H54 (cell line): ENCODE measurements around the gene C1orf210.

ENCODE experiments used
- DNase-seq: peaks from one replicate; pipeline ENCODE4 v3.0.0; 2011; ENCODE audit warnings: low spot score, mixed read lengths; ENCODE audit not compliant: insufficient read length
- FAIRE-seq: peaks from 3 replicates; lab custom pipeline; 2011; peaks lifted over from hg19 to GRCh38; lab: Jason Lieb, UNC
- POLR2A ChIP-seq: IDR thresholded peaks from 2 replicates; pipeline ENCODE4 v1.6.1; 2011; ENCODE audit warnings: low read depth, mild to moderate bottlenecking, low read length

Gene C1orf210

DNA sequence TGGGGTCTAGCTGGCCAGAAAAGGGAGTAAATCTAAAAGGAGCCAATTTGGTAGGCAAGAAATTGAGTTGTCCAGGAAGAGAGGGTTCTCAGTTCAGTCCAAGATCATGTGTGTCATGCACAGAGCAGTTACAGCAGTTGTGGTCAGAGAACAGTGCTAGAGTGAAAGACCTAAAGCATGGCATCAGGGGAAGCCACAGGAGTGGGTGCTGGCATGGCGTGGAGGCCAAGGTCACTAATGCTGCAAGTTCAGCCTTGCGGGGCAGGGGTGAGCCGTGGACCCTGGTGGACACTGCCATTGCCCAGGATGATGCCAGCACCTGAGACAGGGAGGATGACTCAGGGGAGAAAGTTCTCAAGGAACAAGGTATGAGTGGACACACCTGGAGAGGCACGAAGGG lies 32.2 kb downstream of the C1orf210 start:
- FAIRE-seq (no peak), DNase-seq (no peak)
- TF ChIP-seq POLR2A, result no peak

DNA sequence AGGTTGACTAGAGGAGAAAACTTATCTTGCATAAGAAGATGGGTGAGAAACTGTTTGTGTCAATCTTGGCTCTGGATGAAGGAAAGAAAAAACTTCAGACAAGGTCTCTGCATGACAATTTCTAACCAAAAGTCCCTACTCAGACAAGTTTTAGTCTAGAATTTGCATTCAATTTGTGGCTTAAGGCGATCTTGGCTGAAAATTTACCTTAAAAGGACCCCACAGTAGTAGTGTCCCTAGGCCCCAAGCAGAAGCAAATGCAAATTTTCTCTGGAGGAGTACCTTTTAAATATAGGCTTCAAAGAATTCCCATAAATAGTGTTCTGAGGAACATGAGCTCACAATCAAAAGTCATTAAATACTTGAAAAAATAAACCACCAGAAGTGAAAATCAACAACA lies 33.2 kb downstream of the C1orf210 start:
- DNase-seq (no peak), FAIRE-seq (no peak)
- TF ChIP-seq POLR2A, result no peak

DNA sequence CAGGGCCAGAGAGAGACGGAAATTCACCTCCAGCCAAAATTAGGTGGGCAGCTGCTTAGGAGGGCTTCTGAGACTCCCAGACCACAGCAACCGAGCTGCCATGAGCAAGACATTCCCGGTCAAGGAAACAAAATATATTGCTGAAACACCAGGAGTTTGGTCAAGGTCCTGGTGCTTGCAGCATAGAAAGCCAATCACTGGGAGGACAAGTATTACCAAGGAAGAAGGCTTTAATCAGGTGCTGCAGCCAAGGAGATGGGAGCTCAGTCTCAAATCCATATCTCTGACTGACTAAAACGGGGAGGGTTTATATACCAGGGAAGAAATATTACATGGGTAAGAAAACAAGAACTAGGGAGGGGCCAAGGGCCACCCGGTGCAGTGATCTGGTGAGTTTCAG lies 34.4 kb downstream of the C1orf210 start:
- TF ChIP-seq POLR2A, result no peak
- no peak for DNase-seq
- FAIRE-seq, result no peak

DNA sequence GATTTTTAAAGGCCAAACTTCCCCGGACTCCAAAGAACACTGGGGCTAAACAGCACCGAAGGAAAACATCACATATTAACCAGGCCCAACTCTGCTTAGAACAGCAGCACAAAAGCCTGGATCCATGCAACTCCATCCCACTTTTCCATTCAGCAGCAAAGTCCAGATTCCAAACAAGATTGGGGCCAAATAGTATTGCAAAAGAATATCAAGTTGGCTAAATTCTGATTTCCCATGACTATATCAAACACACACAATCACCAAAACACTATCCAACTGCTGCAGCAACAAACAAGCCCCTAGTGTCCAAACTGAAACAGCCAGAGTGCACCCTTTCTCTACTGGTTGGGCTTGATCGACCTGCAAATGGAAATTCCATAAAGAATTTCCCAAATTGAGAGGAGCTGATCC lies 35.0 kb downstream of the C1orf210 start:
- DNase-seq, result no peak
- FAIRE-seq, result no peak
- no peak for TF ChIP-seq POLR2A

DNA sequence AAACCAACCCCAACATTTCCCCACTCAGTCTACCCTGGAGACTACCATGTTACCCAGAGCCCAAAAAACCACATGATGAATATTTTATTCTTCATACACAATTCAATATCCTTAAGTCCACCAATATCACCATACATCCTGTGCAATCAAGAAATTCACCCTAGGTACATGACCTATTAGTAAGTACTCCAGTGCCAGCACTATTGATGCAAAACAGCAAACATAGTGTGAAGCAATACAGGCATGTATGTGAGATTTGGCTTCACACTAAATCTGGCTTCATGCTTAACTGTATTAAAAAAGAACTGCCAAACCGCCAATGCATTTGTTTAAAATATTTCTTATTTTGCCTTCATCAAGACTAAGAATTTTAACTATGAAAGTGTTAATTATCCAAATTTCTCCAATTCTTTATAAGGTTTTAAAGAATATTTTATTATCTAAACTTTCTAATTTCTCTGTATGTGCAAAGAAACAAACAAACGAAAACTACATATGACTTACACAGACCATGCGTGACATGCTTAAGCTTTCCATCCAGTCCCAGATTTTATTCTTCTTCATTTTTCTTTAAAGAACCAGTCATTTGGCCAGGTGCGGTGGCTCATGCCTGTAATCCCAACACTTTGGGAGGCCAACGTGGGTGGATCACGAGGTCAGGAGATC lies 38.0 kb downstream of the C1orf210 start:
- FAIRE-seq (no peak), DNase-seq (no peak)
- no peak for TF ChIP-seq POLR2A

DNA sequence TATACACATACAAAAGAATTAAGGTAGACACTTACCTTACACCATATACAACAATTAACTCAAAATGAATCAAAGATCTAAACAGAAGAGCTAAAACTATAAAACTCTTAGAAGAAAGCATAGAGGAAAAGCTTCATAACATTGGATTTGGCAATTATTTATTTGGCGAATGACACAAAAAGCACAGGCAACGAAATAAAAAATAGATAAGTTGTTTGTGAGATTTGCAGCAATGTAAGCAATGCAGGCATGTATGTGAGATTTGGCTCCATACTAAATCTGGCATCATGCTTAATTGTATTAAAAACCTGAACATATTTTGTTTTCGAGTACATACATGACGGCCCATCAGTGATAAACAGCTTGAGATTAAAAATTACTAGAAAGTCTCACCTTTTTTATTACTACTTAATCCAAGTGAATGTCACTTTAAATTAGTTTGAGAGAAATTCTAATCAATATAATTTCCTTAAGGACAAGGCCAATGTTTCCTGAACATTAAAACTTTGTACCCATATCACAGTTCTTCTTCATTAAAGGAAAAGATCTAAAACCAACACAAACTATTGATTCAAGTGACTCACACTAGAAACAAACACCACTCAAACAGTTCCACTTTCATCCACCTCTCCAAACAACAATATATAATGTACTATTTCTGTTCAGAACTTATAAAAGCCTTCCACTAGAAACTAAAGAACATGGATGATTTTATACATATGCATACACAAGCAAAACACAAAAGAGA lies 38.7 kb downstream of the C1orf210 start:
- DNase-seq (no peak), FAIRE-seq (no peak)
- no peak for TF ChIP-seq POLR2A

DNA sequence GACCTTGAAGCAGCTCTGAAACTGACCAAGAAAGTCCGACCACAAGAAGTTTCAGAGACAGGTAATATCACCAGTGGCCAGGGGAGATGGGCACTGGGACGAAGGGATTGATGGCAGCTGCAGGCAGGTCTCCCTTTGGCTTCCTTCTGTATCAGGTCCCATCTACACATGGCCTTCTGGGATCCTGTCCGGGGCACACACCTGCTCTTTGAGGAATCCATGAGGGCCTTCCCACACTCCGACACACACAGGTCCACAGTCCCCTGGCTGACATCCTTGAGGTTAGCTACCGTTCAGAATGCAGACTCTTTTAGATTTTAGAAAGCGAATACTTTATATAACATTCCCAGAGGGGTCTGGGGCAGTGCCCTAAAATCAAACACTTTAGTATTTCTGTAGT lies 42.1 kb downstream of the C1orf210 start:
- no peak for DNase-seq
- TF ChIP-seq POLR2A, result no peak
- FAIRE-seq, result no peak

DNA sequence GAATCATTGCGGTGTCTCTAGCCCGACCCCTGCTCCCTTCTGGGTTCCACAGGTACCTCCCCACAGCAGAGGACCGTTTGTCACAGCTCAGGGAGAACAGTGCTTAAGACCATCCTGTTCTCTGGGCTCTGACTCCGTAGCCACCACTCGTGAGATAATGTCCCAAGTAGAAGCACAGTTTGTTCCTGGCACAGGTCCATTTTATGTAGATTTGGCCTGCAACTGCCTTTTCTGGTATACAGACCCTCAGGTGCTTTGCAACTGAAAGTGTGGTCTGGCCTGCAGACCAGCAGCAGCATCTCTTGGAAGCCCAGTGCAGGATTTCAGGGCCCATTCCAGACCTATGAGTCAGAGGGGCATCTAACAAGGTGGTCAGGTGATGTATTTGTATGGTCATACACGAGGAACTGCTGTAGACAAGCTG lies 44.0 kb downstream of the C1orf210 start:
- TF ChIP-seq POLR2A, result no peak
- FAIRE-seq, result no peak
- peak; percentile 64 for DNase-seq

DNA sequence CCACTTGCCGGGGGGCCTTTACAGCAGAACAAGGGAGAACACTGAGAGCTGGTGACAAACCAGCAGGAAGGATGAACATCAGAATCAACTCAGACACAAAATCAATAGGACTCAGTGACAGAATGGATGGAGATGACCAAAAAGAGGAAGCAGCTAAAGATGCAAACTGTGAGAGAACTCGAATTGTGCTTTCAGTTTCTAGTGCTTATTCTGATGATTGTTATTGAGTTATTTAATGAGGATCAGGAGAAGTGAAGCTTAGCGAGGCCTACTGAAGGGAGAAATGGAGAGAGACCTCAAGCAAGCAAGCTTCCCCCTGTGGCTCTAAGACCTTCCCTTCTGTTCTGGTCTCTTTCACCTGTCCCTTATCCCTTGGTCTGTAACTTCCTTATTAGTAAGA lies 45.9 kb downstream of the C1orf210 start:
- no peak for FAIRE-seq
- no peak for DNase-seq
- no peak for TF ChIP-seq POLR2A

DNA sequence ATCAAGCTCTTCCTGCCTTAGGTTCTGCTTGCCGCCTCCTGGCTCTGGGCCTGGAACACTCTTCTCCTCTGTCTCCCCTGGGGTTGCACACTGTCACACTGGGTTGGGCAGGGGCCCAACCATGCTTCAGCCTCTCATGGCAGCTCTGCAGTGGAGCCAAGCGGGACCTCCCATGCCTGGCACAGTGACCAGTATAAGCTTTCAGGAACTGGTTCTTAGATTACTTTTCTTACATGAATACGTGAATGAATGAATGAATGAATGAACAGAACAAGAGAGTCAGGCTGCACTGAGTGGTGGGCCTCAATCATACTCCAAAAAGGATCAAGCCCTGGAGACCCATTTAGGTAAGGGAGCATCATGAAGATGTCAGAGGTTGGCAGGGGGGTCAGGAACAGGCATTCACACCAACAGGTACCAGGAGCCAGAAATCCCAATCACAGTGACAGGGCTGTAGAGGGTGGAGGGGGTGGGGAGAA lies 46.4 kb downstream of the C1orf210 start:
- FAIRE-seq, result no peak
- TF ChIP-seq POLR2A, result no peak
- DNase-seq, result no peak

DNA sequence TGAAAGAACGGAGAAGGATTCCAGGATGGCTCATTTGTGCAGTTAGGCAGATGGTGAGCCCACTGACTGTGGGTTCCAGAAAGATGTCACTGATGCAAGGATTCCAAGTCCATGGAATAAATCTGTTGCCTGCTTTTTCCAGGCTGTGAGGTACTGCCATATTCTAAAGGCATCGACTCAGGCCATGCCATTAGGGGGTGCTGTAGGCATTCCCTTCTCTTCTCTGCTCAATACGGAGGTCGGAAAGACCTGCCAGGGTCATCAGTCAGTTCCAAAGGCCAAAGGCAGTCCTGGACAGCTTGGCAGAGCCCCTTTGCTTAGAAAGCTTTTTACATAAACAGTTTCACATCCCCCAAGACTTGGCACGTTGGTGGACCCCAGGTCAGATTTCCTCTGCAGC lies 47.3 kb downstream of the C1orf210 start:
- TF ChIP-seq POLR2A, result no peak
- DNase-seq (peak; percentile 55), FAIRE-seq (peak; percentile 11)

DNA sequence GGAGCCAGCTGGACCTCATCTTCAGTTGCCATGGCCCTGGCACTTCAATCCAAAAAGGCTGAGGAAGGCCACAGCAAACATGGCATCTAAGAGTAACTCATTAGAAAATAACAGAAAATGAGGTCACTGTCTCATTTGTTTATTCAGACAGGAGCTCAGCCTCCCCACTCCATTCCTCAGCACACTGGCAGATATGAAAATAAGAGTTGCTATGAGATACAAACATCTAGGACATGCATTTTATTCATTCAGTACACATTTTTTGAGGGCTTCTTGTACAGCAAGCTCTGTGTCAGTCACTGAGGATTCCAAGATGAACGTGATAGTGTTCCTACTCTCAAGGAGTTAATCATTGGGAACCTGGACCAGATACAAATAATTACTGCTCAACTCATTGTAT lies 48.3 kb downstream of the C1orf210 start:
- FAIRE-seq (no peak), DNase-seq (no peak)
- no peak for TF ChIP-seq POLR2A

DNA sequence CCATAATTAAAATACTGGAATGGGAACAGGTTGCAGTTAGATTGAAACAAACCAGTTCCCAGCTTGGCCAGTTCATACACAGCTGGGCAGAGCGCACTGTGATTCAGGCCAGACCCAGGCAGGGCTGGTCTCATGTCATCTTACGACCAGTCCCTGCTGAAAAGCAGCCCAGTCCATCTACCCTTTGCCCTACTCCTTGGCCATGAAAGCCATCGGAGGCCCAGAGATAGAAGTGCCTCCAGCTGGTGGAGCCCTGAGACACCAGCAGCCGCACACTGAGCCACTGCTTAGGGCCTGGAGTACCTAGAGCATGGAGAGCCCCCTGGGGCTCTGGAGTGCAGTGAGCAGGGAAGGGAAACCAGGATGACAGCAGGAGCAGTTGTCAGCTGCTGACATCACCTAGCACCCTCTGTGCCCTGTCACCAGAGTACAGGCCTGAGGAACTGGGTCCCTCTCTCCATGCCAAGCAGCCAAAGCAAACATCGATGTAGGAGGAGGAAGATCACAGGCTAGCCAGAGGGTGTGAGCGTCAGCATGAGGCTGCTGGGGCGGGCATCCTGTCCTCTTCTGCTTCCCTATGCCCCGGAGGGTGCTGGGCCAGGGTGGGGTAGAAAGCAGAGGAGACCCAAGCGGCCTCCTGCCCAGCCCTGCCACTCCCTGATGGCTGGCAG lies 49.8 kb downstream of the C1orf210 start:
- no peak for FAIRE-seq
- no peak for DNase-seq
- no peak for TF ChIP-seq POLR2A

DNA sequence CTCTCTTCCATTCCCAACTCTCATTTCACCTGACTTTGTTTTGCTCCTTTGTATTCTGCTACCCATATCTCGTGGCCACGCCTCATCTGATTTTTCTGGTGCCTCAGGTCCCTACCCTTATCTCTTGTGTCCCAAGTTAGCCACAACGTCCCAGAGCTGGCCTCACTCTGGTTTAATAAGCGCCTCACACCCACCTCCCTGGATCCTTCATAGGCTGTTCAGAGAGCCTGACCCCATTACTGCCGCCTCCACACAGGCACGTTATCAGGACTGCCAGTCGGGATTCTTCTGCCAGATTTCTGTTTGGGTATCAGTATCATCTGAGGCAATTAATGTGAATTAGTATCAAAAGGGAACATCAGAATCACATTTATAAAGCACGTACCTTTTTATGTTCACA lies 50.3 kb downstream of the C1orf210 start:
- DNase-seq, result no peak
- no peak for FAIRE-seq
- no peak for TF ChIP-seq POLR2A
